GM19395 (cell line): ENCODE results near the gene LIMS1.
"Not testable (repeated sequence)": the region's sequence is repeated elsewhere in the genome, so short reads cannot be mapped to it uniquely, and the experiment has no call there.

Experiments
- ATAC-seq: cut with Tn5 transposase; IDR thresholded peaks from one replicate; pipeline ENCODE4 v1.9.1; 2021; ENCODE audit warnings: mild to moderate bottlenecking, moderate library complexity; ENCODE audit not compliant: unreplicated experiment

The LIMS1 gene

GRCh38 chr2:108585436-108585835 is 51.2 kb downstream of the LIMS1 start:
- no peak for ATAC-seq

GRCh38 chr2:108586116-108586515 is 51.8 kb downstream of the LIMS1 start:
- no peak for ATAC-seq

- no peak for ATAC-seq
These were observed 52.4 kb downstream of the LIMS1 start for GRCh38 chr2:108586631-108587030.

- ATAC-seq = no peak
These were observed 53.4 kb downstream of the LIMS1 start for GRCh38 chr2:108587621-108588020.

- no peak for ATAC-seq
These were observed 53.9 kb downstream of the LIMS1 start for GRCh38 chr2:108588070-108588668.

GRCh38 chr2:108589372-108589771 is 55.1 kb downstream of the LIMS1 start:
- ATAC-seq = no peak

- no peak for ATAC-seq
These were observed 55.5 kb downstream of the LIMS1 start for GRCh38 chr2:108589781-108590180.

- ATAC-seq = peak; percentile 50
These were observed 56.9 kb downstream of the LIMS1 start for GRCh38 chr2:108591163-108591562.

- peak; percentile 9 for ATAC-seq
These were observed 59.4 kb downstream of the LIMS1 start for GRCh38 chr2:108593547-108594098.

GRCh38 chr2:108594132-108594981 is 60.1 kb downstream of the LIMS1 start:
- peak; percentile 92 for ATAC-seq

- peak; percentile 44 for ATAC-seq
These were observed 60.8 kb downstream of the LIMS1 start for GRCh38 chr2:108594982-108595464.

- not testable (repeated sequence) for ATAC-seq
These were observed 61.5 kb downstream of the LIMS1 start for GRCh38 chr2:108595771-108596170.

- not testable (repeated sequence) for ATAC-seq
These were observed 63.0 kb downstream of the LIMS1 start for GRCh38 chr2:108597105-108597744.

GRCh38 chr2:108601199-108601598 is 66.9 kb downstream of the LIMS1 start:
- not testable (repeated sequence) for ATAC-seq

- no peak for ATAC-seq
These were observed 68.2 kb downstream of the LIMS1 start for GRCh38 chr2:108602422-108602821.

GRCh38 chr2:108604196-108604595 is 69.9 kb downstream of the LIMS1 start:
- ATAC-seq = no peak

- ATAC-seq = peak; percentile 72
These were observed 71.7 kb downstream of the LIMS1 start for GRCh38 chr2:108605947-108606346.

GRCh38 chr2:108607706-108608301 is 73.5 kb downstream of the LIMS1 start:
- ATAC-seq = no peak

GRCh38 chr2:108611021-108611420 is 76.8 kb downstream of the LIMS1 start:
- no peak for ATAC-seq

GRCh38 chr2:108612153-108612513 is 77.9 kb downstream of the LIMS1 start:
- peak; percentile 83 for ATAC-seq
